ENCODE measurements around the gene PDGFRB.

DNA sequence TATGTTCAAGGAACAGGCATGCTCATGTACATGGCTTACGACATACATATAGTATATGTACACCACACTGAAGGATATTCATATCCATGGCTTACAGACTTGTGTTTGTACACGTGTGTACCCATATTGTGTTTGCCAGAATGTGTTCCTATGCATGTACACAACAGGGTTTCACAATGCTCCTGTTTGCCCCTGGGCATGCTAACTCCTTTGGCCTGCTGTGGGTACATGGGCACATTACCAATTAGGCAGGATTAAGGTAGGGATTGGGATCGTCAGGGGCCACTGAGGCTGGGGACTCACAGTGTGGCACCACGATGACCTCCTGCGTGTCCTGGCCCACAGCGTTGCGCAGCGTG lies 26.2 kb downstream of the PDGFRB start:
- no peak for TF ChIP-seq ZNF785 (tag by site-specific recombination; IDR thresholded peaks at IDR 0.05)
- TF ChIP-seq ZNF292 (tag by site-specific recombination; IDR thresholded peaks at IDR 0.05; ENCODE audit: borderline replicate concordance, low read depth) = no peak
- TF ChIP-seq, protein P1, sequence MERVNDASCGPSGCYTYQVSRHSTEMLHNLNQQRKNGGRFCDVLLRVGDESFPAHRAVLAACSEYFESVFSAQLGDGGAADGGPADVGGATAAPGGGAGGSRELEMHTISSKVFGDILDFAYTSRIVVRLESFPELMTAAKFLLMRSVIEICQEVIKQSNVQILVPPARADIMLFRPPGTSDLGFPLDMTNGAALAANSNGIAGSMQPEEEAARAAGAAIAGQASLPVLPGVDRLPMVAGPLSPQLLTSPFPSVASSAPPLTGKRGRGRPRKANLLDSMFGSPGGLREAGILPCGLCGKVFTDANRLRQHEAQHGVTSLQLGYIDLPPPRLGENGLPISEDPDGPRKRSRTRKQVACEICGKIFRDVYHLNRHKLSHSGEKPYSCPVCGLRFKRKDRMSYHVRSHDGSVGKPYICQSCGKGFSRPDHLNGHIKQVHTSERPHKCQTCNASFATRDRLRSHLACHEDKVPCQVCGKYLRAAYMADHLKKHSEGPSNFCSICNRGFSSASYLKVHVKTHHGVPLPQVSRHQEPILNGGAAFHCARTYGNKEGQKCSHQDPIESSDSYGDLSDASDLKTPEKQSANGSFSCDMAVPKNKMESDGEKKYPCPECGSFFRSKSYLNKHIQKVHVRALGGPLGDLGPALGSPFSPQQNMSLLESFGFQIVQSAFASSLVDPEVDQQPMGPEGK (tag by site-specific recombination; IDR thresholded peaks at IDR 0.05) = no peak
- TF ChIP-seq, protein P2, sequence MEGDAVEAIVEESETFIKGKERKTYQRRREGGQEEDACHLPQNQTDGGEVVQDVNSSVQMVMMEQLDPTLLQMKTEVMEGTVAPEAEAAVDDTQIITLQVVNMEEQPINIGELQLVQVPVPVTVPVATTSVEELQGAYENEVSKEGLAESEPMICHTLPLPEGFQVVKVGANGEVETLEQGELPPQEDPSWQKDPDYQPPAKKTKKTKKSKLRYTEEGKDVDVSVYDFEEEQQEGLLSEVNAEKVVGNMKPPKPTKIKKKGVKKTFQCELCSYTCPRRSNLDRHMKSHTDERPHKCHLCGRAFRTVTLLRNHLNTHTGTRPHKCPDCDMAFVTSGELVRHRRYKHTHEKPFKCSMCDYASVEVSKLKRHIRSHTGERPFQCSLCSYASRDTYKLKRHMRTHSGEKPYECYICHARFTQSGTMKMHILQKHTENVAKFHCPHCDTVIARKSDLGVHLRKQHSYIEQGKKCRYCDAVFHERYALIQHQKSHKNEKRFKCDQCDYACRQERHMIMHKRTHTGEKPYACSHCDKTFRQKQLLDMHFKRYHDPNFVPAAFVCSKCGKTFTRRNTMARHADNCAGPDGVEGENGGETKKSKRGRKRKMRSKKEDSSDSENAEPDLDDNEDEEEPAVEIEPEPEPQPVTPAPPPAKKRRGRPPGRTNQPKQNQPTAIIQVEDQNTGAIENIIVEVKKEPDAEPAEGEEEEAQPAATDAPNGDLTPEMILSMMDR (tag by site-specific recombination; IDR thresholded peaks at IDR 0.05) = no peak
- TF ChIP-seq, protein P3, sequence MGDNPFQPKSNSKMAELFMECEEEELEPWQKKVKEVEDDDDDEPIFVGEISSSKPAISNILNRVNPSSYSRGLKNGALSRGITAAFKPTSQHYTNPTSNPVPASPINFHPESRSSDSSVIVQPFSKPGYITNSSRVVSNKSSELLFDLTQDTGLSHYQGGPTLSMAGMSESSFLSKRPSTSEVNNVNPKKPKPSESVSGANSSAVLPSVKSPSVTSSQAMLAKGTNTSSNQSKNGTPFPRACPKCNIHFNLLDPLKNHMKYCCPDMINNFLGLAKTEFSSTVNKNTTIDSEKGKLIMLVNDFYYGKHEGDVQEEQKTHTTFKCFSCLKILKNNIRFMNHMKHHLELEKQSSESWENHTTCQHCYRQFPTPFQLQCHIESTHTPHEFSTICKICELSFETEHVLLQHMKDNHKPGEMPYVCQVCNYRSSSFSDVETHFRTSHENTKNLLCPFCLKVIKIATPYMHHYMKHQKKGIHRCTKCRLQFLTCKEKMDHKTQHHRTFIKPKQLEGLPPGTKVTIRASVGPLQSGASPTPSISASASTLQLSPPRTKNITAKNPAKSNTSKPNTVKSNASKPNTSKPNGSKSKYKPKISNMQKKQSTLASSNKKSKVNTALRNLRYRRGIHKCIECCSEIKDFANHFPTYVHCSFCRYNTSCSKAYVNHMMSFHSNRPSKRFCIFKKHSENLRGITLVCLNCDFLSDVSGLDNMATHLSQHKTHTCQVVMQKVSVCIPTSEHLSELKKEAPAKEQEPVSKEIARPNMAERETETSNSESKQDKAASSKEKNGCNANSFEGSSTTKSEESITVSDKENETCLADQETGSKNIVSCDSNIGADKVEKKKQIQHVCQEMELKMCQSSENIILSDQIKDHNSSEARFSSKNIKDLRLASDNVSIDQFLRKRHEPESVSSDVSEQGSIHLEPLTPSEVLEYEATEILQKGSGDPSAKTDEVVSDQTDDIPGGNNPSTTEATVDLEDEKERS (tag by site-specific recombination; IDR thresholded peaks at IDR 0.05) = no peak

Data from HEK293 (cell line).